H1 (cell line): Measurements from ENCODE around the gene PRTN3. TPM values are rescaled to one million over a fixed set of nuclear protein-coding genes. Genes with fewer than 3 reads are reported as not detected.

Source experiments
- CTCF ChIA-PET: fragments of 300-600 bp; sonication (Branson Sonifier 250); formaldehyde crosslinking; loops from one replicate; lab custom pipeline; 2021; ENCODE audit not compliant: partially characterized antibody; lab: Charles Lee
- POLR2A ChIA-PET: fragments of 300-600 bp; sonication (Branson Sonifier 250); formaldehyde crosslinking; loops from one replicate; lab custom pipeline; 2021; ENCODE audit warnings: inconsistent platforms; ENCODE audit not compliant: partially characterized antibody; lab: Charles Lee
- DNase-seq, 2 experiments: peaks; one replicate each; pipeline versions ENCODE4 v3.0.0 to v3.0.0-alpha.2; 2010 to 2022; ENCODE audit warnings: low spot score in 2 of 2, low read depth in 1 of 2, mixed read lengths in 1 of 2
- FAIRE-seq: peaks from 2 replicates; lab custom pipeline; 2011; peaks lifted over from hg19 to GRCh38; lab: Jason Lieb, UNC
- H2AFZ ChIP-seq: 2 replicates; pipeline ENCODE4 v1.8.1; 2012; ENCODE audit warnings: low read length, inconsistent platforms
- H2AK5ac ChIP-seq: 2 replicates; pipeline ENCODE4 v1.6.1; 2013; ENCODE audit warnings: low read depth, low read length
- H2BK120ac ChIP-seq: replicated peaks from 2 replicates; pipeline ENCODE3; 2013; ENCODE audit warnings: low read depth, low read length, inconsistent platforms
- H2BK12ac ChIP-seq: 2 replicates; pipeline ENCODE4 v1.6.1; 2013; ENCODE audit warnings: low read depth, low read length
- H2BK15ac ChIP-seq: 2 replicates; pipeline ENCODE4 v1.6.1; 2013; ENCODE audit warnings: low read length
- H2BK20ac ChIP-seq: 2 replicates; pipeline ENCODE4 v1.6.1; 2013; ENCODE audit warnings: low read length
- H2BK5ac ChIP-seq: 2 replicates; pipeline ENCODE4 v1.6.1; 2013; ENCODE audit warnings: low read depth, low read length
- H3K14ac ChIP-seq: 2 replicates; pipeline ENCODE4 v1.6.1; 2013; ENCODE audit warnings: inconsistent platforms; ENCODE audit not compliant: insufficient read length
- H3K18ac ChIP-seq: 2 replicates; pipeline ENCODE4 v1.6.1; 2013; ENCODE audit warnings: low read length; ENCODE audit errors: extremely low read depth
- H3K23ac ChIP-seq: 2 replicates; pipeline ENCODE4 v1.6.1; 2013; ENCODE audit warnings: inconsistent platforms; ENCODE audit not compliant: insufficient read length
- H3K23me2 ChIP-seq: 2 replicates; pipeline ENCODE4 v1.6.1; 2013; ENCODE audit warnings: low read depth, low read length
- H3K27ac ChIP-seq: 2 replicates; pipeline ENCODE4 v1.6.1; 2011; ENCODE audit warnings: low read depth, low read length, inconsistent platforms
- H3K27me3 ChIP-seq, 4 experiments: replicated peaks in 1 of 4; 1 replicate in 1 of 4; 2 replicates in 3 of 4; pipeline versions ENCODE4 v1.6.1 to v1.8.1; 2011 to 2013; ENCODE audit warnings: low read length in 3 of 4, mild to moderate bottlenecking in 3 of 4, inconsistent platforms in 2 of 4, mixed read lengths in 2 of 4, moderate library complexity in 1 of 4; ENCODE audit not compliant: control insufficient read depth in 3 of 4, insufficient read depth in 3 of 4; ENCODE audit errors: extremely low read depth in 1 of 4
- H3K36me3 ChIP-seq, 4 experiments: 2 replicates each; pipeline versions ENCODE4 v1.6.1 to v1.8.1; 2011 to 2013; ENCODE audit warnings: mild to moderate bottlenecking in 4 of 4, low read length in 3 of 4, moderate library complexity in 2 of 4, control low read depth in 1 of 4, inconsistent platforms in 1 of 4; ENCODE audit not compliant: insufficient read depth in 4 of 4, control insufficient read depth in 2 of 4
- H3K4ac ChIP-seq: replicated peaks from 2 replicates; pipeline ENCODE3; 2013; ENCODE audit warnings: low read length, low read depth, mixed read lengths, inconsistent platforms; ENCODE audit not compliant: insufficient read length
- H3K4me1 ChIP-seq, 4 experiments: replicated peaks in 1 of 4; 1 replicate in 1 of 4; 2 replicates in 3 of 4; pipeline versions ENCODE4 v1.6.1 to v1.8.1; 2011 to 2013; ENCODE audit warnings: low read length in 3 of 4, inconsistent platforms in 2 of 4, mixed read lengths in 1 of 4; ENCODE audit not compliant: insufficient read depth in 4 of 4, control insufficient read depth in 3 of 4
- H3K4me2 ChIP-seq, 2 experiments: 2 replicates each; pipeline versions ENCODE4 v1.6.1 to v1.8.1; 2011 to 2013; ENCODE audit warnings: low read depth in 2 of 2, low read length in 2 of 2, control low read depth in 1 of 2, inconsistent platforms in 1 of 2, mild to moderate bottlenecking in 1 of 2; ENCODE audit not compliant: insufficient read depth in 1 of 2
- H3K4me3 ChIP-seq, 4 experiments: fragments of 200-600, 300-600 bp in 1 of 4; sonication (generic), shearing (Covaris generic), sonication (Bioruptor Twin) in 1 of 4; 2 replicates each; pipeline versions ENCODE4 v1.5.1 to v1.8.1; 2011 to 2016; ENCODE audit warnings: low read length in 4 of 4, low read depth in 3 of 4, control low read depth in 2 of 4, inconsistent platforms in 2 of 4, mild to moderate bottlenecking in 2 of 4, mixed read lengths in 1 of 4, moderate library complexity in 1 of 4; ENCODE audit not compliant: insufficient read depth in 2 of 4; ENCODE audit errors: extremely low read depth in 1 of 4
- H3K56ac ChIP-seq: replicated peaks from 2 replicates; pipeline ENCODE3; 2013; ENCODE audit warnings: low read depth, mild to moderate bottlenecking, mixed read lengths, low read length, inconsistent platforms; ENCODE audit not compliant: insufficient read length
- H3K79me1 ChIP-seq: 2 replicates; pipeline ENCODE4 v1.6.1; 2013; ENCODE audit warnings: low read depth, low read length, control low read depth
- H3K79me2 ChIP-seq, 2 experiments: 2 replicates each; pipeline versions ENCODE4 v1.6.1 to v1.8.1; 2012 to 2013; ENCODE audit warnings: low read length in 2 of 2, mild to moderate bottlenecking in 2 of 2, inconsistent platforms in 1 of 2; ENCODE audit not compliant: insufficient read depth in 2 of 2, control insufficient read depth in 1 of 2
- H3K9ac ChIP-seq, 4 experiments: replicated peaks in 1 of 4; 1 replicate in 1 of 4; 2 replicates in 3 of 4; pipeline versions ENCODE4 v1.6.1 to v1.8.1; 2011 to 2013; ENCODE audit warnings: low read depth in 3 of 4, low read length in 3 of 4, control low read depth in 2 of 4, mild to moderate bottlenecking in 2 of 4, moderate library complexity in 2 of 4, inconsistent platforms in 1 of 4; ENCODE audit errors: extremely low read depth in 1 of 4
- H3K9me3 ChIP-seq, 2 experiments: 2 replicates each; pipeline versions ENCODE4 v1.6.1 to v1.8.1; 2012 to 2013; ENCODE audit warnings: mild to moderate bottlenecking in 2 of 2, moderate library complexity in 2 of 2, control low read depth in 1 of 2, inconsistent platforms in 1 of 2, low read depth in 1 of 2, low read length in 1 of 2, mixed read lengths in 1 of 2; ENCODE audit not compliant: insufficient read depth in 2 of 2
- H4K20me1 ChIP-seq, 2 experiments: replicated peaks in 1 of 2; 2 replicates each; pipeline versions ENCODE3 to v1.8.1; 2011 to 2013; ENCODE audit warnings: inconsistent platforms in 2 of 2, low read length in 2 of 2, mild to moderate bottlenecking in 1 of 2; ENCODE audit not compliant: insufficient read depth in 2 of 2, control insufficient read depth in 1 of 2
- H4K5ac ChIP-seq: 2 replicates; pipeline ENCODE4 v1.6.1; 2013; ENCODE audit warnings: low read length, low read depth, mixed read lengths, inconsistent platforms; ENCODE audit not compliant: insufficient read length
- H4K8ac ChIP-seq: 2 replicates; pipeline ENCODE4 v1.8.0; 2013; ENCODE audit warnings: mild to moderate bottlenecking, moderate library complexity, low read length, inconsistent platforms; ENCODE audit not compliant: insufficient read depth; ENCODE audit errors: extremely low read depth
- H4K91ac ChIP-seq: replicated peaks from 2 replicates; pipeline ENCODE3; 2013; ENCODE audit warnings: low read length, mixed read lengths, inconsistent platforms; ENCODE audit not compliant: insufficient read length
- CBX8 ChIP-seq: fragments of 300-800, 300-1000 bp; sonication (generic); IDR thresholded peaks from 2 replicates; pipeline ENCODE4 v1.7.1; 2016; ENCODE audit warnings: low read depth, low read length, borderline replicate concordance
- EGR1 ChIP-seq: IDR thresholded peaks from 2 replicates; pipeline ENCODE4 v1.6.1; 2011; ENCODE audit warnings: low read depth, low read length, borderline replicate concordance
- EZH2 ChIP-seq: fragments of 200-600 bp; sonication (generic); IDR thresholded peaks from 2 replicates; pipeline ENCODE4 v1.7.1; 2012; ENCODE audit warnings: low read depth, mild to moderate bottlenecking, moderate library complexity, low read length, inconsistent platforms; ENCODE audit not compliant: severe bottlenecking
- NRF1 ChIP-seq: IDR thresholded peaks from 2 replicates; pipeline ENCODE4 v1.6.1; 2011; ENCODE audit warnings: mild to moderate bottlenecking, low read depth, low read length, improper control_type of control experiment
- RAD21 ChIP-seq, 2 experiments: IDR thresholded peaks in 1 of 2; conservative IDR thresholded peaks in 1 of 2; 2 replicates each; pipeline ENCODE4 v1.6.1; 2011; ENCODE audit warnings: low read depth in 2 of 2, low read length in 2 of 2, improper control_type of control experiment in 1 of 2, inconsistent platforms in 1 of 2, mild to moderate bottlenecking in 1 of 2, moderate library complexity in 1 of 2
- WGBS, 2 experiments: shearing (Covaris generic) in 1 of 2; methylation state at CpG; one replicate each; pipeline versions ENCODE4 v1.1.6 to v1.1.7; 2013 to 2015; ENCODE audit warnings: low lambda C conversion rate in 2 of 2, mixed read lengths in 2 of 2, inconsistent platforms in 1 of 2, low coverage in 1 of 2, missing lambda C conversion rate in 1 of 2; ENCODE audit not compliant: insufficient replicate concordance in 2 of 2, insufficient coverage in 1 of 2, insufficient read length in 1 of 2; ENCODE audit errors: extremely low coverage in 1 of 2, missing lambda C conversion rate in 1 of 2; 5-methylcytosine and 5-hydroxymethylcytosine counted together
- polyA plus RNA-seq, 7 experiments: library from polyadenylated mRNA; depleted of rRNA in 3 of 7; stranded (reverse) in 5 of 7; unstranded in 2 of 7; fragments of >200 nt in 5 of 7; fragments of 200-250 nt in 2 of 7; gene quantifications; 1 replicate in 5 of 7; 2 replicates in 1 of 7; 4 replicates in 1 of 7; pipeline versions ENCODE4 v1.2.1 to v1.2.3, GENCODE V29; 2011 to 2013; ENCODE audit warnings: missing spikeins in 2 of 7, mixed read lengths in 2 of 7
- total RNA-seq: library from RNA; stranded (reverse); fragmentation: NEBNext Ultra II Directional; extraction: Animal tissue kit (Norgen Biotek cat#: 25700); gene quantifications from 2 replicates; pipeline ENCODE4 v1.2.1, GENCODE V29; 2021

The PRTN3 gene
- total and polyA plus RNA-seq, 2 of the 8 experiments (the other 6 are each of a cell fraction or from before 2014, with no cell fraction given) = 0.39 to 2.1 TPM

DNA sequence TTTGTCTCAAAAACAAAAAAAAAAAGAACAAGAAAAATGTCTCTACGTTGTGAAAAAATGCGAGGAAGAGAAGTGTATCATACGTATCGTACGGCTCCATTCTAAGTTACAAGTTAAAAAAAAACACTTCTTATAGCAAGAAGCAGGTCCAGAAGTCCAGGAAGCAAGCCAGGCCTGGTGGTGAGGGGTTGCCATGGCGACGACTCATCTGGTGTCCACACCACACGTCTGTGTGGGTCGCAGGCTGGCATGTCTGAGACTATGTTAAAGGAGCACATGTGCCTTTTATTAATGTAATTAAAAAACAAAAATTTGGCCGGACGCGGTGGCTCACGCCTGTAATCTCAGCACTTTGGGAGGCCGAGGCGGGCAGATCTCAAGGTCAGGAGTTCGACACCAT, 46.3 kb downstream of the PRTN3 start:
- H3K36me3 ChIP-seq = peaks cover 0 to 21% (median 10%) of the 10 kb centered on the region in 4 experiments; a peak in 4 of 8 replicates
- H2BK15ac ChIP-seq = no peak overlapping the region
- CTCF ChIA-PET = no interaction called here
- TF ChIP-seq CBX8 (no peak), EGR1 (no peak), NRF1 (no peak), RAD21 (IDR thresholded peaks at IDR 0.05 in 1 of 2, conservative IDR thresholded peaks at IDR 0.05 in 1 of 2; ENCODE audit: low read depth in 2 of 2, low read length in 2 of 2) (no peak), EZH2 (no peak)

More for the DNA sequence above, 46.3 kb downstream of the PRTN3 start:
- H2AFZ ChIP-seq = no peak overlapping the region
- H2BK20ac ChIP-seq = no peak overlapping the region
- H3K23ac ChIP-seq = no peak overlapping the region
- H3K14ac ChIP-seq = no peak overlapping the region
- H4K91ac ChIP-seq = no peak overlapping the region
- peaks cover 0 to 2% (median 0%) of the 10 kb centered on the region in 4 experiments; a peak in 2 of 7 replicates for H3K4me1 ChIP-seq
- H4K5ac ChIP-seq = no peak overlapping the region
- DNase-seq (no peak), FAIRE-seq (no peak)
- no peak overlapping the region for H3K56ac ChIP-seq
- WGBS, 2 experiments = 86% methylated on average over 16 of the region's 16 CpGs; no CpG with 5 or more reads in 1 of the 2 experiments
- no peak overlapping the region for H3K4me3 ChIP-seq
- H3K27ac ChIP-seq = no peak overlapping the region
- H4K20me1 ChIP-seq = peaks cover 5 to 17% of the 10 kb centered on the region in 2 experiments
- H3K23me2 ChIP-seq = no peaks in the 10 kb centered on the region
- no peak overlapping the region for H3K9ac ChIP-seq
- no peak overlapping the region for H2BK12ac ChIP-seq
- no peak overlapping the region for H2AK5ac ChIP-seq
- H4K8ac ChIP-seq = no peak overlapping the region
- no peaks in the 10 kb centered on the region for H3K9me3 ChIP-seq
- no peak overlapping the region for H3K18ac ChIP-seq
- peaks cover 7% of the 10 kb centered on the region for H3K79me1 ChIP-seq
- no peaks in the 10 kb centered on the region; a peak in 1 of 4 replicates for H3K79me2 ChIP-seq
- POLR2A ChIA-PET = interaction anchor here (8.8 kb wide), 1 partner anchor 9 kb away, joined by 82 read pairs; no protein-coding TSS in a partner anchor
- H3K4ac ChIP-seq = no peak overlapping the region
- H3K27me3 ChIP-seq = no peaks in the 10 kb centered on the region
- H3K4me2 ChIP-seq = no peak overlapping the region
- H2BK5ac ChIP-seq = no peak overlapping the region
- H2BK120ac ChIP-seq = no peak overlapping the region
